Breast epithelium (tissue), 4 donors: ENCODE data around the gene FAM20C. TPM values are rescaled to one million over a fixed set of nuclear protein-coding genes. Genes with fewer than 3 reads are reported as not detected.

ENCODE experiments used
- DNase-seq, 2 donors: peaks; one replicate each; pipeline ENCODE4 v3.0.0-alpha.2; 2019; ENCODE audit warnings: low spot score in 2 of 2
- H3K27ac ChIP-seq, 2 donors: fragments of 200-600 bp; sonication (generic) in 1 of 2; one replicate each; pipeline ENCODE4 v1.5.1; 2016 to 2019; ENCODE audit warnings: mild to moderate bottlenecking in 1 of 2
- H3K27me3 ChIP-seq, 2 donors: fragments of 200-600 bp; sonication (generic) in 1 of 2; one replicate each; pipeline versions ENCODE4 v1.5.1 to v1.6.0; 2017 to 2019; ENCODE audit warnings: control low read depth in 1 of 2, mild to moderate bottlenecking in 1 of 2
- H3K36me3 ChIP-seq: fragments of 200-600 bp; one replicate; pipeline ENCODE4 v1.5.1; 2019
- H3K4me1 ChIP-seq, 2 donors: fragments of 200-600 bp; sonication (generic); one replicate each; pipeline ENCODE4 v1.5.1; 2016 to 2019; ENCODE audit warnings: control low read depth in 1 of 2
- H3K4me3 ChIP-seq, 3 donors: fragments of 200-600 bp; sonication (generic); 1 replicate in 2 of 3; 2 replicates in 1 of 3; pipeline ENCODE4 v1.5.1; 2016 to 2019; ENCODE audit warnings: mild to moderate bottlenecking in 3 of 3, moderate library complexity in 2 of 3
- H3K9me3 ChIP-seq, 2 donors: fragments of 200-600 bp; sonication (generic) in 1 of 2; one replicate each; pipeline ENCODE4 v1.5.1; 2016 to 2019; ENCODE audit warnings: control low read depth in 1 of 2
- CTCF ChIP-seq, 3 donors: fragments of 450-650 bp; IDR thresholded peaks; one replicate each; pipeline ENCODE4 v1.5.1; 2016 to 2017; ENCODE audit warnings: antibody characterized with exemption in 3 of 3, mild to moderate bottlenecking in 3 of 3, moderate library complexity in 3 of 3
- POLR2A ChIP-seq: fragments of 450-650 bp; IDR thresholded peaks from one replicate; pipeline ENCODE4 v1.6.1; 2016; ENCODE audit warnings: antibody characterized with exemption, mild to moderate bottlenecking, moderate library complexity
- POLR2AphosphoS5 ChIP-seq, 3 donors: sonication (generic); formaldehyde crosslinking; IDR thresholded peaks; one replicate each; pipeline ENCODE4 v1.6.1; 2017; ENCODE audit warnings: antibody characterized with exemption in 3 of 3
- intact Hi-C: fragments of 100-400 bp; cut with DNase I; formaldehyde crosslinking; loops from one replicate; pipeline ENCODE4 v1.15.1; 2023; ENCODE audit warnings: low total_unique reads
- total RNA-seq, 3 donors: library from RNA; depleted of rRNA; stranded (reverse); fragments of >200 nt; gene quantifications; one replicate each; pipeline ENCODE4 v1.1.0, GENCODE V29; 2016

Gene FAM20C
- total RNA-seq, 3 donors from 2014 or later: 30.7 to 73.7 (median 71.0) TPM

DNA sequence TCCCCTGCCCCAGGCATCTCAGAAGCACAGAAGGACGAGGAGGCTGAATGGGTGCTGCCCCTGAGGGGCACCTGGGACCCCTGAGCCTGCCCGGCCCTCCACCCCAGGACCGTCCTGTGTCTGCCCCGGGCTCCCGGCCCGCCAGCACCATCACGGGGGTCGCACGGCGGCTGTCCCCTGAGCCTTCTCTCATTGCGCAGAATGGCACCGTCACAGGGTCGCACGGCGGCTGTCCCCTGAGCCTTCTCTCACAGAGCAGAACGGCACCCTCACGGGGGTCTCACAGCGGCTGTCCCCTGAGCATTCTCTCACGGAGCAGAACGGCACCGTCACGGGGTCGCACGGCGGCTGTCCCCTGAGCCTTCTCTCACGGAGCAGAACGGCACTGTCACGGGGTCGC, 31.5 kb downstream of the FAM20C start:
- peaks cover 4 to 8% of the 10 kb centered on the region in 2 donors for H3K4me1 ChIP-seq
- intact Hi-C loops: no loop called here

DNA sequence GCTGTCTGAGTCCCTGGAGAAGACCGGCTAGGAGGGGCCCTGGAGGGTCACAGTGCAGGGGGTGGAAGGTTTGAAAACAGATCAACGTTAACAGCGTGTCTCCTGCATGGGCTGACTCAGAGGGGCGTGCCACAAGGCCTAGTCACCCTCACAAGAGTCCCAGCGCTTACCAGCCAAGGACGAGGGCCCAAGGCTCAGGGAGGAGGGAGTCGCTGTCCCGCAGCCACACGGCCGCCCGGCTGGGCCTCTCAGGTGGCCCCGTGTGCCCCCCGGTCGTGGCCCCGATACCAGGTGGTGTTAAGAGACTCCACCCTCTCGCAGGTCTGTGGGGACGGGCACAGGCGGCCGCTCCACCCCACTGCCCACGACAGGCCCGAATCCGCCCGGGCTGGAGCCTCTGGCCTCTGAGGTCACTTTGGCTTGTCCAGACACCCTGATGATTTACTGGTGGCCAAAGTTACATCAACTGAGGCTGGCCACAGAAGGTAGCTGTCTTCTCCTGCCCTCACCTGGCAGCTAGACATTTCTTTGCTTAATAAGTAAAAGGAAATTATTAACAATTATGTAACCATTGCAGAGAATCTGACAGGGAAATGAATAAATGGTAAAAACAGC, 34.0 kb downstream of the FAM20C start:
- intact Hi-C loops: no loop called here
- no peak for DNase-seq
- H3K4me1 ChIP-seq: peaks cover 6 to 20% of the 10 kb centered on the region in 2 donors

More for the DNA sequence above, 31.5 kb downstream of the FAM20C start:
- no peak for DNase-seq
- H3K4me3 ChIP-seq: no peak overlapping the region
- H3K36me3 ChIP-seq: no peaks in the 10 kb centered on the region
- no peak for TF ChIP-seq POLR2AphosphoS5 (IDR thresholded peaks at IDR 0.05)
- no peak for TF ChIP-seq POLR2A
- no peak for TF ChIP-seq CTCF (IDR thresholded peaks at IDR 0.05)
- no peaks in the 10 kb centered on the region for H3K9me3 ChIP-seq
- H3K27me3 ChIP-seq: no peaks in the 10 kb centered on the region
- H3K27ac ChIP-seq: no peak overlapping the region

DNA sequence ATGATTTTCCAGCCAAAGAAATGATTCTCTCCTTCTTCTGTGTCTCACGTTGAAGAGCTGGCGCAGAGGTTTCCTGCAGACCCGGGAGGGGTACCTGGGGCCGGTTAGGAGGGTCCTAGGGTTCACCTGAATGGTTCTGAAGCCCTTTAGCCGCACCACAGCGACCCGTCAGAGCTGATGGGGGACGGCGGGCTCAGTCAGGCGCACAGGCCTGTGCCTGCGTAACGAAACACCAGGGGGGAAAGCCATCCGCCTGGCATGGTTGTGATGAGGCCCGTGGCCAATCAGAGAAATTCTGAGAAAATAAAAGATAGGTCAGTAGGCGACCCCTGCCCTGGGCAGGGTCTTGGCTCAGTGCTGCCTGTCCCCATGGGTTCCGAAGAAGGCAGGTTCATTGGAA, 35.6 kb downstream of the FAM20C start:
- no peaks in the 10 kb centered on the region for H3K27me3 ChIP-seq
- no peaks in the 10 kb centered on the region for H3K9me3 ChIP-seq
- no peak overlapping the region for H3K4me3 ChIP-seq
- H3K36me3 ChIP-seq: no peaks in the 10 kb centered on the region
- no peak for DNase-seq
- intact Hi-C loops: no loop called here
- no peak for TF ChIP-seq POLR2AphosphoS5 (IDR thresholded peaks at IDR 0.05)
- no peak for TF ChIP-seq CTCF (IDR thresholded peaks at IDR 0.05)
- no peak for TF ChIP-seq POLR2A
- H3K4me1 ChIP-seq: peaks cover 11 to 27% of the 10 kb centered on the region in 2 donors
- peak overlapping the region; percentile 89 to 98 for H3K27ac ChIP-seq

More for the DNA sequence above, 34.0 kb downstream of the FAM20C start:
- Histone ChIP-seq H3K27ac (peak overlapping the region in 1 of 2 donors; percentile 43), H3K27me3 (no peaks in the 10 kb centered on the region), H3K36me3 (no peaks in the 10 kb centered on the region), H3K9me3 (no peaks in the 10 kb centered on the region), H3K4me3 (no peak overlapping the region)
- TF ChIP-seq CTCF (IDR thresholded peaks at IDR 0.05): no peak
- TF ChIP-seq POLR2AphosphoS5 (IDR thresholded peaks at IDR 0.05): no peak
- TF ChIP-seq POLR2A: no peak

- Histone ChIP-seq H3K9me3 (no peaks in the 10 kb centered on the region), H3K27ac (peak overlapping the region; percentile 89 to 98), H3K36me3 (no peaks in the 10 kb centered on the region), H3K4me1 (peaks cover 15 to 32% of the 10 kb centered on the region in 2 donors), H3K4me3 (peak overlapping the region in 2 of 3 donors; percentile 11 to 55), H3K27me3 (no peaks in the 10 kb centered on the region)
- intact Hi-C loops: no loop called here
- no peak for DNase-seq
- TF ChIP-seq POLR2A: no peak
- TF ChIP-seq CTCF (IDR thresholded peaks at IDR 0.05): no peak
- TF ChIP-seq POLR2AphosphoS5 (IDR thresholded peaks at IDR 0.05): no peak
These were observed 36.2 kb downstream of the FAM20C start for GRCh38 chr7:228610-229009.

DNA sequence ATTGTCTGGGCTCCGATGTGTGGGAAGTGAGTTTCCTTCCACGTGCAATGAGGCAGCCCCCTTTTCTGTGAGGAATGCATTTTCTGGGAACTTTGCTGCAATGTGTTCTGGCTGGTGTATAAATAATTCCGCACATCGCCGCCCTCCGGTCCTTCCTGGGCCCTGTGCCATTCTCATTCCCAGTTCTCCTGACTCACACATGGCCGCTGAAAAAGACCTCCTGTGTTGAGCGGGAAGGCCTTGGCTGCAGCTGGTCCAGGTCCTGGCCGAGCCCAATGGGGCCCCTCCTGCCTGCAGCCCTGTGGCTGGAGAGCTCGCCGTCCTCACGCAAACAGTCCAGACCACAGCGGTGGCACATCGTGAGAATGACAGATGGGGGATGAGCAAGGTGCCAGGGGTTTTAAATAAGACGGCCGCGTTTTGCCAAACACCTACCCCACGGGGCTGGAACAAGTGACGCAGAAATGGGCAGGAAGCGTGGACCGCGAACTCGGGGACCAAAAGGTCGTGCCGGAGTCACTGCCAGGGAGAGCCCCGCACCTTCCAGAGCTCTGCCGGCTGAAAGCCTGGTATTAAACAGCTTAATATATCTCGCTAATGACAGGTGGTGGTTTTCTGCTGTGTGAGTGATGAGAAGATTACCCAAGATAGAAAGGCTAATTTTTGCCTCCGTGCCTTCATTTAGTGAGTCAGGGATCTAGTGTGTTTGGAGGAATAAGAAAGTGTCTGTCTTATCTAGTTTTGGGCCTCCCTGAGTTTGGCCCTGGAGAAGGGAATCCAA, 37.0 kb downstream of the FAM20C start:
- DNase-seq: peak in 1 of 2 donors; percentile 90
- no peaks in the 10 kb centered on the region for H3K27me3 ChIP-seq
- H3K27ac ChIP-seq: peak overlapping the region; percentile 89 to 98
- no peaks in the 10 kb centered on the region for H3K36me3 ChIP-seq
- peak; percentile 22 to 96 (median 32) for TF ChIP-seq POLR2AphosphoS5 (IDR thresholded peaks at IDR 0.05)
- TF ChIP-seq POLR2A: no peak
- peak overlapping the region in 2 of 3 donors; percentile 11 to 55 for H3K4me3 ChIP-seq
- no peaks in the 10 kb centered on the region for H3K9me3 ChIP-seq
- intact Hi-C loops: no loop called here
- H3K4me1 ChIP-seq: peaks cover 22 to 39% of the 10 kb centered on the region in 2 donors
